ENCODE measurements around the gene CLTC.
A peak's percentile ranks its signal among the peaks of the same experiment; 100 is the strongest.

Gene CLTC

GRCh38 chr17:59716427-59716826 lies 96.7 kb downstream of the CLTC start:
- no peaks in the 10 kb centered on the region for H3K4me1 ChIP-seq (ENCODE audit: control insufficient read depth, insufficient read depth, low read length)
- H3K4me3 ChIP-seq (ENCODE audit: low read length), result no peak overlapping the region
- H3K27me3 ChIP-seq (ENCODE audit: control insufficient read depth, insufficient read depth, low read length), result no peaks in the 10 kb centered on the region
- no peaks in the 10 kb centered on the region for H3K9me3 ChIP-seq (ENCODE audit: control insufficient read depth, low read length)
- H3K36me3 ChIP-seq (ENCODE audit: control insufficient read depth, insufficient read depth, low read length), result no peaks in the 10 kb centered on the region
- no peak overlapping the region for H3K9ac ChIP-seq (ENCODE audit: low read length)

- no peak overlapping the region for H3K4me3 ChIP-seq (ENCODE audit: low read length)
Observed at GRCh38 chr17:59719526-59719925, 99.8 kb downstream of the CLTC start.

GRCh38 chr17:59722623-59723022 lies 102.9 kb downstream of the CLTC start:
- H3K9me3 ChIP-seq (ENCODE audit: control insufficient read depth, low read length), result no peaks in the 10 kb centered on the region
- no peak overlapping the region for H3K4me3 ChIP-seq (ENCODE audit: low read length)
- peak overlapping the region; percentile 26 for H3K9ac ChIP-seq (ENCODE audit: low read length)
- H3K36me3 ChIP-seq (ENCODE audit: control insufficient read depth, insufficient read depth, low read length), result no peaks in the 10 kb centered on the region
- H3K27me3 ChIP-seq (ENCODE audit: control insufficient read depth, insufficient read depth, low read length), result no peaks in the 10 kb centered on the region
- peaks cover 5% of the 10 kb centered on the region for H3K4me1 ChIP-seq (ENCODE audit: control insufficient read depth, insufficient read depth, low read length)

More at GRCh38 chr17:59719526-59719925, 99.8 kb downstream of the CLTC start:
- Histone ChIP-seq H3K27me3 (ENCODE audit: control insufficient read depth, insufficient read depth, low read length) (no peaks in the 10 kb centered on the region), H3K36me3 (ENCODE audit: control insufficient read depth, insufficient read depth, low read length) (no peaks in the 10 kb centered on the region), H3K9me3 (ENCODE audit: control insufficient read depth, low read length) (no peaks in the 10 kb centered on the region), H3K9ac (ENCODE audit: low read length) (no peak overlapping the region), H3K4me1 (ENCODE audit: control insufficient read depth, insufficient read depth, low read length) (peaks cover 5% of the 10 kb centered on the region)

GRCh38 chr17:59723041-59723440 lies 103.3 kb downstream of the CLTC start:
- H3K4me1 ChIP-seq (ENCODE audit: control insufficient read depth, insufficient read depth, low read length), result peaks cover 5% of the 10 kb centered on the region
- H3K27me3 ChIP-seq (ENCODE audit: control insufficient read depth, insufficient read depth, low read length), result no peaks in the 10 kb centered on the region
- no peaks in the 10 kb centered on the region for H3K36me3 ChIP-seq (ENCODE audit: control insufficient read depth, insufficient read depth, low read length)
- no peak overlapping the region for H3K4me3 ChIP-seq (ENCODE audit: low read length)
- no peaks in the 10 kb centered on the region for H3K9me3 ChIP-seq (ENCODE audit: control insufficient read depth, low read length)
- H3K9ac ChIP-seq (ENCODE audit: low read length), result peak overlapping the region; percentile 26

GRCh38 chr17:59723607-59724006 lies 103.9 kb downstream of the CLTC start:
- Histone ChIP-seq H3K36me3 (ENCODE audit: control insufficient read depth, insufficient read depth, low read length) (no peaks in the 10 kb centered on the region), H3K4me1 (ENCODE audit: control insufficient read depth, insufficient read depth, low read length) (peaks cover 5% of the 10 kb centered on the region), H3K9me3 (ENCODE audit: control insufficient read depth, low read length) (no peaks in the 10 kb centered on the region), H3K4me3 (ENCODE audit: low read length) (no peak overlapping the region), H3K27me3 (ENCODE audit: control insufficient read depth, insufficient read depth, low read length) (no peaks in the 10 kb centered on the region), H3K9ac (ENCODE audit: low read length) (peak overlapping the region; percentile 26)

GRCh38 chr17:59725691-59726090 lies 106.0 kb downstream of the CLTC start:
- Histone ChIP-seq H3K4me1 (ENCODE audit: control insufficient read depth, insufficient read depth, low read length) (peaks cover 5% of the 10 kb centered on the region), H3K27me3 (ENCODE audit: control insufficient read depth, insufficient read depth, low read length) (no peaks in the 10 kb centered on the region), H3K4me3 (ENCODE audit: low read length) (no peak overlapping the region), H3K36me3 (ENCODE audit: control insufficient read depth, insufficient read depth, low read length) (no peaks in the 10 kb centered on the region), H3K9ac (ENCODE audit: low read length) (no peak overlapping the region), H3K9me3 (ENCODE audit: control insufficient read depth, low read length) (no peaks in the 10 kb centered on the region)

GRCh38 chr17:59727817-59728533 lies 108.3 kb downstream of the CLTC start:
- no peaks in the 10 kb centered on the region for H3K36me3 ChIP-seq (ENCODE audit: control insufficient read depth, insufficient read depth, low read length)
- H3K4me1 ChIP-seq (ENCODE audit: control insufficient read depth, insufficient read depth, low read length), result peaks cover 5% of the 10 kb centered on the region
- no peaks in the 10 kb centered on the region for H3K9me3 ChIP-seq (ENCODE audit: control insufficient read depth, low read length)
- no peak overlapping the region for H3K4me3 ChIP-seq (ENCODE audit: low read length)
- H3K27me3 ChIP-seq (ENCODE audit: control insufficient read depth, insufficient read depth, low read length), result no peaks in the 10 kb centered on the region
- no peak overlapping the region for H3K9ac ChIP-seq (ENCODE audit: low read length)

GRCh38 chr17:59730268-59730834 lies 110.7 kb downstream of the CLTC start:
- H3K4me3 ChIP-seq (ENCODE audit: low read length), result no peak overlapping the region
- no peaks in the 10 kb centered on the region for H3K4me1 ChIP-seq (ENCODE audit: control insufficient read depth, insufficient read depth, low read length)
- no peaks in the 10 kb centered on the region for H3K36me3 ChIP-seq (ENCODE audit: control insufficient read depth, insufficient read depth, low read length)
- H3K9me3 ChIP-seq (ENCODE audit: control insufficient read depth, low read length), result no peaks in the 10 kb centered on the region
- H3K9ac ChIP-seq (ENCODE audit: low read length), result no peak overlapping the region
- no peaks in the 10 kb centered on the region for H3K27me3 ChIP-seq (ENCODE audit: control insufficient read depth, insufficient read depth, low read length)

- Histone ChIP-seq H3K4me3 (ENCODE audit: low read length) (no peak overlapping the region), H3K36me3 (ENCODE audit: control insufficient read depth, insufficient read depth, low read length) (no peaks in the 10 kb centered on the region), H3K27me3 (ENCODE audit: control insufficient read depth, insufficient read depth, low read length) (no peaks in the 10 kb centered on the region), H3K4me1 (ENCODE audit: control insufficient read depth, insufficient read depth, low read length) (no peaks in the 10 kb centered on the region), H3K9ac (ENCODE audit: low read length) (no peak overlapping the region), H3K9me3 (ENCODE audit: control insufficient read depth, low read length) (no peaks in the 10 kb centered on the region)
Observed at GRCh38 chr17:59733697-59734096, 114.0 kb downstream of the CLTC start.

GRCh38 chr17:59734226-59734625 lies 114.5 kb downstream of the CLTC start:
- H3K27me3 ChIP-seq (ENCODE audit: control insufficient read depth, insufficient read depth, low read length), result no peaks in the 10 kb centered on the region
- no peaks in the 10 kb centered on the region for H3K36me3 ChIP-seq (ENCODE audit: control insufficient read depth, insufficient read depth, low read length)
- H3K9ac ChIP-seq (ENCODE audit: low read length), result no peak overlapping the region
- H3K9me3 ChIP-seq (ENCODE audit: control insufficient read depth, low read length), result no peaks in the 10 kb centered on the region
- no peaks in the 10 kb centered on the region for H3K4me1 ChIP-seq (ENCODE audit: control insufficient read depth, insufficient read depth, low read length)
- no peak overlapping the region for H3K4me3 ChIP-seq (ENCODE audit: low read length)

GRCh38 chr17:59737324-59737723 lies 117.6 kb downstream of the CLTC start:
- Histone ChIP-seq H3K9me3 (ENCODE audit: control insufficient read depth, low read length) (no peaks in the 10 kb centered on the region), H3K27me3 (ENCODE audit: control insufficient read depth, insufficient read depth, low read length) (no peaks in the 10 kb centered on the region), H3K4me3 (ENCODE audit: low read length) (no peak overlapping the region), H3K36me3 (ENCODE audit: control insufficient read depth, insufficient read depth, low read length) (no peaks in the 10 kb centered on the region), H3K4me1 (ENCODE audit: control insufficient read depth, insufficient read depth, low read length) (no peaks in the 10 kb centered on the region), H3K9ac (ENCODE audit: low read length) (no peak overlapping the region)

GRCh38 chr17:59743842-59744241 lies 124.1 kb downstream of the CLTC start:
- Histone ChIP-seq H3K4me1 (ENCODE audit: control insufficient read depth, insufficient read depth, low read length) (no peaks in the 10 kb centered on the region), H3K27me3 (ENCODE audit: control insufficient read depth, insufficient read depth, low read length) (no peaks in the 10 kb centered on the region), H3K4me3 (ENCODE audit: low read length) (no peak overlapping the region), H3K9ac (ENCODE audit: low read length) (no peak overlapping the region), H3K9me3 (ENCODE audit: control insufficient read depth, low read length) (no peaks in the 10 kb centered on the region), H3K36me3 (ENCODE audit: control insufficient read depth, insufficient read depth, low read length) (no peaks in the 10 kb centered on the region)
